ENCODE measurements around the gene THBD. TPM values are rescaled to one million over a fixed set of nuclear protein-coding genes. Genes with fewer than 3 reads are reported as not detected.

THBD gene
- total RNA-seq, 1 experiment from 2014 or later = 0.28 TPM

GRCh38 chr20:23005776-23006175 lies 43.7 kb downstream of the THBD start:
- H2BK15ac ChIP-seq (ENCODE audit: low read depth, low read length) = no peak overlapping the region
- no peak overlapping the region for H3K14ac ChIP-seq (ENCODE audit: insufficient read depth, low read length)
- DNase-seq = no peak
- H3K23ac ChIP-seq (ENCODE audit: insufficient read length, low read depth, low read length) = no peak overlapping the region
- no peak overlapping the region for H4K91ac ChIP-seq (ENCODE audit: insufficient read length, low read depth, low read length)
- Mint-ChIP-seq H3K27me3 (ENCODE audit: low read depth) (peaks cover 4% of the 10 kb centered on the region), H3K36me3 (ENCODE audit: insufficient read depth in 1 of 3, low read depth in 3 of 3) (no peaks in the 10 kb centered on the region), H3K4me1 (peaks cover 9 to 10% of the 10 kb centered on the region in 2 experiments), H3K4me3 (no peak overlapping the region), H3K9me3 (no peaks in the 10 kb centered on the region), H3K27ac (no peak overlapping the region)
- H2BK12ac ChIP-seq (ENCODE audit: insufficient read length, low read depth, low read length) = no peak overlapping the region
- H3K23me2 ChIP-seq (ENCODE audit: insufficient read length, low read depth, low read length, poor library complexity, severe bottlenecking) = no peaks in the 10 kb centered on the region
- no peak overlapping the region for H3K9ac ChIP-seq (ENCODE audit: extremely low read depth, insufficient read length, low read length)
- TF ChIP-seq, protein P1, sequence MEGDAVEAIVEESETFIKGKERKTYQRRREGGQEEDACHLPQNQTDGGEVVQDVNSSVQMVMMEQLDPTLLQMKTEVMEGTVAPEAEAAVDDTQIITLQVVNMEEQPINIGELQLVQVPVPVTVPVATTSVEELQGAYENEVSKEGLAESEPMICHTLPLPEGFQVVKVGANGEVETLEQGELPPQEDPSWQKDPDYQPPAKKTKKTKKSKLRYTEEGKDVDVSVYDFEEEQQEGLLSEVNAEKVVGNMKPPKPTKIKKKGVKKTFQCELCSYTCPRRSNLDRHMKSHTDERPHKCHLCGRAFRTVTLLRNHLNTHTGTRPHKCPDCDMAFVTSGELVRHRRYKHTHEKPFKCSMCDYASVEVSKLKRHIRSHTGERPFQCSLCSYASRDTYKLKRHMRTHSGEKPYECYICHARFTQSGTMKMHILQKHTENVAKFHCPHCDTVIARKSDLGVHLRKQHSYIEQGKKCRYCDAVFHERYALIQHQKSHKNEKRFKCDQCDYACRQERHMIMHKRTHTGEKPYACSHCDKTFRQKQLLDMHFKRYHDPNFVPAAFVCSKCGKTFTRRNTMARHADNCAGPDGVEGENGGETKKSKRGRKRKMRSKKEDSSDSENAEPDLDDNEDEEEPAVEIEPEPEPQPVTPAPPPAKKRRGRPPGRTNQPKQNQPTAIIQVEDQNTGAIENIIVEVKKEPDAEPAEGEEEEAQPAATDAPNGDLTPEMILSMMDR (conservative IDR thresholded peaks at IDR 0.05) = no peak
- H2AK5ac ChIP-seq (ENCODE audit: insufficient read length, low read length) = no peak overlapping the region
- no peaks in the 10 kb centered on the region for H3K9me3 ChIP-seq (ENCODE audit: control insufficient read depth, low read depth, low read length)
- H2BK5ac ChIP-seq (ENCODE audit: insufficient read length, low read length) = no peak overlapping the region
- H3K4me1 ChIP-seq (ENCODE audit: insufficient read depth, low read length) = peaks cover 5% of the 10 kb centered on the region; the same call in 1 of the 2 replicates
- no peak overlapping the region for H3T11ph ChIP-seq (ENCODE audit: low read length)
- no peak overlapping the region for H2AFZ ChIP-seq (ENCODE audit: low read length)
- no peak overlapping the region for H3K56ac ChIP-seq (ENCODE audit: insufficient read length, low read depth, low read length)
- H3K79me1 ChIP-seq (ENCODE audit: insufficient read depth, low read depth, low read length, poor library complexity, severe bottlenecking) = no peaks in the 10 kb centered on the region
- no peaks in the 10 kb centered on the region for H3K27me3 ChIP-seq (ENCODE audit: insufficient read depth, low read length)
- no peak overlapping the region for H3K18ac ChIP-seq (ENCODE audit: insufficient read length, low read depth, low read length)
- no peak overlapping the region for H3K4ac ChIP-seq (ENCODE audit: low read depth, low read length)
- no peak overlapping the region for H2BK120ac ChIP-seq (ENCODE audit: low read depth, low read length, poor library complexity, severe bottlenecking)
- H4K5ac ChIP-seq (ENCODE audit: insufficient read length, low read depth, low read length) = no peak overlapping the region
- H3K4me2 ChIP-seq (ENCODE audit: insufficient read depth, insufficient read length, low read length) = no peak overlapping the region
- H3K27ac ChIP-seq (ENCODE audit: insufficient read length, low read depth, low read length) = no peak overlapping the region
- H4K20me1 ChIP-seq (ENCODE audit: control insufficient read depth, insufficient read depth, insufficient read length) = no peaks in the 10 kb centered on the region
- no peak overlapping the region for H4K8ac ChIP-seq (replicated peaks; ENCODE audit: insufficient read length, low read depth, low read length)
- no peaks in the 10 kb centered on the region for H3K79me2 ChIP-seq (ENCODE audit: insufficient read depth, low read length)
- H2BK20ac ChIP-seq (ENCODE audit: low read depth, low read length, poor library complexity, severe bottlenecking) = no peak overlapping the region
